Measurements from ENCODE around the gene TCF23.

TCF23 gene

DNA sequence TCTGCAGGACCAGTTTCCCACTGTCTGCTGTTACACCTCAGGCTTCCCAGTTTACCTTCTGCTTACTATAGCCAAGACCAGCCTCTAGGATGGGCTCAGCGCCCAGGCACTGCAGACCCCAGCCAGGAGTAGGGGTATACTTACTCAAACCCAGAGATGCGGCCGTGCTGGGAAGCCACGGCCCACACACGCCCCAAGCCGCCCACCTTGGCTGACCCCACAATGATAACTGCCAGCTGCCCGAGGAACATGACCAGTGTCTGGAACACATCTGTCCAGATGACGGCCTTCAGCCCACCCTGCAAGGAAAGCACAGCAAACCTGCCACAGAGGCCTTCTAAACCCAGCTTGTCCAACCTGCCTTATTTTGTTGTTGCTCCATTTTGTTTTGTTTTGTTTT is 56.4 kb downstream of the TCF23 start:
- H3K27ac Mint-ChIP-seq: no peak overlapping the region
- no peaks in the 10 kb centered on the region for H3K9me3 Mint-ChIP-seq
- H3K27me3 Mint-ChIP-seq (ENCODE audit: low read depth): no peaks in the 10 kb centered on the region
- H3K4me1 Mint-ChIP-seq: peaks cover 20% of the 10 kb centered on the region
- no peak overlapping the region for H3K4me3 Mint-ChIP-seq
- TF ChIP-seq CTCF (IDR thresholded peaks at IDR 0.05; ENCODE audit: unreplicated experiment in 3 of 3): no peak
- H3K36me3 Mint-ChIP-seq (ENCODE audit: low read depth): peaks cover 53% of the 10 kb centered on the region

- peaks cover 53% of the 10 kb centered on the region for H3K36me3 Mint-ChIP-seq (ENCODE audit: low read depth)
- no peak for TF ChIP-seq CTCF (IDR thresholded peaks at IDR 0.05; ENCODE audit: unreplicated experiment in 3 of 3)
- no peak overlapping the region for H3K27ac Mint-ChIP-seq
- peaks cover 23% of the 10 kb centered on the region for H3K4me1 Mint-ChIP-seq
- H3K9me3 Mint-ChIP-seq: no peaks in the 10 kb centered on the region
- no peak overlapping the region for H3K4me3 Mint-ChIP-seq
- H3K27me3 Mint-ChIP-seq (ENCODE audit: low read depth): no peaks in the 10 kb centered on the region
Observed at GRCh38 chr2:27206346-27206745, 57.5 kb downstream of the TCF23 start.

All from nephron (organoid).